NK-92 treated with Interleukin-12 subunit alpha and Interleukin-12 subunit beta, amount 100 ng/mL, for 24 hours (cell line): ENCODE measurements around the gene GUCY1A2.
"Not testable (repeated sequence)": the region's sequence is repeated elsewhere in the genome, so short reads cannot be mapped to it uniquely, and the experiment has no call there.

Source experiments
- DNase-seq: peaks from one replicate; lab custom pipeline; 2025; lab: John Stamatoyannopoulos, UW

The GUCY1A2 gene

GRCh38 chr11:107018219-107018901 is at the start of gene GUCY1A2:
Gene GUCY1A2 (minus strand): TSS chr11:107018476. CDS start chr11:107018055, 421 bp downstream.
- no peak for DNase-seq

- DNase-seq: no peak
Measured at GRCh38 chr11:107054391-107054790, 36.1 kb upstream of the GUCY1A2 start.

DNA sequence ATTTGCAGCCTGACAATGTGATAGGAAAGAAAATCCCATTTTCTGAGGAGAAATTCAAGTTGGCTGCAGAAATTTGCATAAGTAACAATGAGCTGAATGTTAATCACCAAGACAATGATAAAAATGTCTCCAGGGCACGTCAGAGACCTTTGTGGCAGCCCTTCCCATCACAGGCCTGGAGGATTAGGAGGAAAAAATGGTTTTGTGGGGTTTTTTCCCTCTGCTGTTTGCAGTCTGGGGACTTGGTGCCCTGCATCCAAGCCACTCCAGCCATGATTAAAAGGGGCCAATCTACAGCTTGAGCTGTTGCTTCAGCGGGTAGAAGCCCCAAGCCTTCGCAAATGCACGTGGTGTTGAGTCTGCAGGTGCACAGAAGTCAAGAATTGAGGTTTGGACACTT is 33.1 kb upstream of the GUCY1A2 start:
- DNase-seq: not testable (repeated sequence)

DNA sequence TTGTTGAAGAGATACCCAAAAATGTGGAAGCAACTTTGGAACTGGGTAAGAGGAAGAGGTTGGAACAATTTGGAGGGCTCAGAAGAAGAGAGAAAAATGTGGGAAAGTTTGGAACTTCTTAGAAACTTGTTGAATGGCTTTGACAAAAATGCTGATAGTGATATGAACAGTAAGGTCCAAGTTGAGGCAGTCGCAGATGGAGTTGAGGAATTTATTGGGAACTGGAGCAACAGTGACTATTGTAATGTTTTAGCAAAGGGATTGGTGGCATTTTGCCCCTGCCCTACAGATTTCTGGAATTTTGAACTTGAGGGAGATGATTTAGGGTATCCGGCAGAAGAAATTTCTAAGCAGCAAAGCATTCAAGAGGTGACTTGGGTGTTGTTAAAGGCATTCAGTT is 32.6 kb upstream of the GUCY1A2 start:
- DNase-seq: not testable (repeated sequence)

DNA sequence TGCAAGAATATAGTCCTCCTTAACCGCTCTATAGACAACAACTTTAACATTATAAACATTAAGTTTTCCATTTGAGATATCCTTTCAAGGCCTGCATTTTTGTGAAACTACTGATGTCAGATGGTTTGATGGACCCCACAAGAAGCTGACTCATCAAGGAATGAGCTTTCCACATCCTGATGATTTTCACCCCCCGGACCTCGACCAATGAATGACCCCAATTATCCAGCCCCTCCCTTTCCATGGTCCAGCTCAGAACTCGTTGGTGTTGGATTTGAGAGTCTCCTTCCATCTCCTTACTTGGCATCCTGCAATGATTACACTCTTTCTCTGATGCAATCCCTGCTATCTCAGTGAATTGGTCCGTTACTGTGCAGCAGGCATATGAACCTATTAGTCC is 31.8 kb upstream of the GUCY1A2 start:
- DNase-seq: no peak

GRCh38 chr11:107044503-107044902 is 26.2 kb upstream of the GUCY1A2 start:
- no peak for DNase-seq

DNA sequence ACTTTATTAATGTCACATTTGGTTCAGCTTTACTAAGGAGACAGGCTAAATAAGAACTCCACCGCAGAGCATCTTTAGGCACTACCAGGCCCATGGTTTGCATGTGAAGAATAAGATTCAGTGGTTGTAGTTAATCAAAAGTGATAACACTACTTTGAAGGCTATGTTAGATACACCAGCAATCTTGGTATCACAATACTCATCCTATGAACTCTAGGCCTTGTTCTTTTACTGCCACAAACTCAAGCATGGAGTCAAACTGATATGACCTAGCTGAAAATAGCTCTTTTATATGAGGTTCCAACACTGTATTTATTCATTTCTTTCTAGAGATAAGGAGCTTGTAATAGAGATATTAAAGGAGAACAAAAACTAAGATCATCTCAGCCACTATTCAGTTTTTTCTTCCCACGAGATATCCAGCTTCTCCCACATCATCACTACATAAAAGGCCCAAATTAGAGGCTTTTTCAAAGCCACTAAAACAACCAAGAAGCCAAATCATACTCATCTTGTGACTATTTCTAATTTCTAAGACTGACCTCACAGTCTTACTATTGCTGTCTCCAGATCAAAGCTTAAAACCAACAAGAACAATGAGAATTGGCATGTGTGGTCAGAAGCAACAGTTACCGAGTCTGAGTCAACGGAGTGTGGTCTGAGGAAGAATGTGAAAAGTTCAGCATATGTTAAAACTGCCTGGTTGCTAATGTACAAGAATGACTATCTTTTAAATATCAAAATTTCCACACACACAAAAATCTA is 25.1 kb upstream of the GUCY1A2 start:
- peak; percentile 2 for DNase-seq

GRCh38 chr11:107042748-107043147 is 24.5 kb upstream of the GUCY1A2 start:
- no peak for DNase-seq

GRCh38 chr11:107041088-107041444 is 22.8 kb upstream of the GUCY1A2 start:
- DNase-seq: peak; percentile 17

DNA sequence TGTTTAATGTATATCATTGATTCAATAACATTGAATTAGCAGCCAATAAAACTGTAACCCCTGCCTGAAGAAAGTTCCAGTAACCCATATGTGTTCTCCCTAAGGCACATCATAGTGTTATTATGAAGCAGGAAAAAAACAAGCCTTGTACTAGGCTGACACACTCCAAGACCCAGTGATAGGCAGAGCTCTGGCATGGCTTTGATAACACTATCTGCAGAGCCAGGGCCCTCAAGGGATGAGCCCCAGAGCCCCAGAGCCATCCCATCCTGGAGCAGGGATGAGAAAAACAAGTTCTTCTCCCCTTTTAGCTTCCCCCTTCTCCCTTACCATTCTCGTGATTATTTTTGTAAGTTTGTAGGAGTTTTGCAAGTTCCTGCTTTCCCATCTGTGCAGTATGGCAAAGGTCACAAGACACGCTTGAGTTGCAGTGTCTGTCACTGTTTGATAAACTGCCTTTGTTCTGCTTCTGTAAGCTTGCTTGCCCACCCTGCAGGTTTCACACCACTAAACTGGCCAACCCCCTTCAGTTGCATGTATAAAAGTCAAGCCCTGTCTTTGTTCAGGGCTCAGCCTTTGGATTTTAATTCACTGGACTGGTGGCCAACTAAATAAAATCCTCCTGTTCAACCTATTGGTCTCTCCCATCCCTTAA is 22.3 kb upstream of the GUCY1A2 start:
- DNase-seq: no peak

DNA sequence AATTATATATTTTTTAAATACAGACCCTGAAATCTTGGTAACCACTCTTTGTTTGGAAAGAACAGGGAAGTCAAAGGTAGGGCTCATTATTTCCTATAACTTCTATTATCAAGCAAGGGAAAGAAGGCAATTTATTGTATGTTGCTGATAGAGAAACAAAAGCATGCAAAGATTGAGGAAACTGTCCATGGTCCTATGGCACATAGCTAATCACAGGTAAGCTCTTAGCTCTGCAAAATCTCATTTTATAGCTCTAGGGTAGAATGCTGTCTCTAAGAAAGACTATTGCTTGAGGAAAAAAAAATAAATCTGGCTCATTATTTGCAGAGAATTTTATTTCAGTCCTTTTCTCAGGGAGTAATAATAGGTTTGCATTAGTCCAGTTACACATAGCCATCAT is 7.4 kb upstream of the GUCY1A2 start:
- no peak for DNase-seq

- no peak for DNase-seq
Measured at GRCh38 chr11:107020594-107020993, 2.3 kb upstream of the GUCY1A2 start.

DNA sequence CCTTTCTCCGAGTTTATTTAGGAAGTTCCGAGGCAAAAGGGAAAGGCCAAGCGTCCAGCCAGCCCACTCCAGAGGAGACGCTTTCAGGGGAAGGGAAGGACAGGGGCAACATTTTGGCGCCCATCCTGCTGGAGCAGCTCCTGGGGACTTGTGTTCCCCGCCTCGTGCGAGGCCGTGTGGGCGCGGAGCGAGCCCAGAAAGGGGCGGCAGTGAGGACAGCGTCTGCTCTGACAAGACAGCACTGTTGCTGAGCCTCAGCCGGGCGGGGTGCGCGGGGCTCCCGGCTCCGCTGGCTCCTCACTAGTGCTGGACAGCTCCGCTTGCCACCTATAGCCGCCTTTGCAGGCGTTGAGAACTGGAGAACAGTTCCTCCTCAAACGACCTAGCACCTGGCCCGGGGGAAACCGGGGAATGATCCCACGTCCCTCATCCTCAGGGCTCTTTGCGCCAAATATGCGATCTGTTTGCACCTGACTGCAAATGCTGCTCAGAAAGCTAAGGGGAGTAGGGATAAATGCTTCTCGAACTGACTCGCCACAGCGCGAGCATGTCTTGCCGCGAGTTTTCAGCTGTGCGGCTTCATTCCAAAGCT is 722 bp upstream of the GUCY1A2 start:
- DNase-seq: no peak

DNA sequence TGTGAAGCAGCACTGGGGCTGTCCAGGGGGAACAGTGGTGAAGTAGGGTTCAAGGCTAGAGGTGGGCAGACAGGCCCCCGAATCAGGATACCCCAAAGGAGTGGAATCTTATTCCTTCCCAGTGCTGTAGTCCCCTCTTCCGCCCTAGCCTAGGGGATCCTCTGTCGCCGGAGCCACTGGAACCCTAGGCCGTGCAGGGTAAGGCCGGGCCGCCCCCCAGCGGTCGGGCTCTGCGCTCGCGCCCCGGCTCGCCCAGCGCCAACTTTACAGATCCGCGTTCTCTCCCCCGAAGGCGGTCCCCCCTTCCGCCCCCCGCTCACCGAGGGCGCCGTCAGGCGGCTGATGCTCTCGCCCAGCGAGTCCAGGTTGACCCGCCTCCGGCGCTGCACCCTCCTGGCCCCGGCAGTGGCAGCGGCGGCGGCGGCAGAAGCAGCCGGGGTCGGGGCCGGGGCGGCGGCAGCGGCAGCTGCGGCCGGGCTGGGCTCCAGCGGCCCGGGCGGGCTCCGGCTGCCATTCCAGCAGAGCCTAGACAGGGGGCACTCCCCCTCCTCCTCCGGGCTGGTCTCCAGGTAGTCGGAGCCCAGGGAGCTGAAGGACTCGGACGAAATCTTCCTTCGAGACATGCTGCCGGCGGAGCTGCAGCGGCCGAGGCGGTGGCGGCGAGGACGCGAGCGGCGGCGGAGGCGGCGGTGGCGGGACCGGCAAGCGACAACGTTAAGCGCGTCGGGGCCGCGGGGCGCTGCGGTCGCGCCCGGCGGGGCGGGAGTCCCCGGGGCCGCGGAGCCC is 650 bp downstream of the GUCY1A2 start:
- DNase-seq: no peak

- no peak for DNase-seq
Measured at GRCh38 chr11:107017104-107017432, 1.2 kb downstream of the GUCY1A2 start.

- DNase-seq: no peak
Measured at GRCh38 chr11:107014871-107015270, 3.4 kb downstream of the GUCY1A2 start.

DNA sequence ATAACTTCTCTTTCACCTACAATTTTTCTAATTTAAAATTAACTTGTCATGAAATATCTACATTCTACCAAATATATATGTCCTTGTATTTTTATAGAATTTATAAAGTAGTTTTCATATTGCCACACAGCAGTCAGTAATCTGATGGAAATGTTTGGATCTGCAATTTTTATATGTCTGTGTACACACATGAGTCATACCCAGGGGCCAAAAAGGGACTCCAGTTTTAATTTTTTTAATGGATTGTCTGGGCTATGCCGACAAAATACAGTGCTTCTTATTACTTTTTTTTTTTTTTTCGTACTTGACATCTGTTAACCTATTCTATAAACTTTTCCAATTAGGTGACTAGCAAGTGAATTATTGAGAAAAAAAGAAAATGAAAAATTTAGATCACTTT is 6.3 kb downstream of the GUCY1A2 start:
- no peak for DNase-seq

- no peak for DNase-seq
Measured at GRCh38 chr11:107009190-107009589, 9.1 kb downstream of the GUCY1A2 start.

- DNase-seq: no peak
Measured at GRCh38 chr11:107006076-107006833, 12.0 kb downstream of the GUCY1A2 start.

- DNase-seq: no peak
Measured at GRCh38 chr11:106999196-106999595, 19.1 kb downstream of the GUCY1A2 start.

GRCh38 chr11:106998916-106999188 is 19.4 kb downstream of the GUCY1A2 start:
- no peak for DNase-seq
